Upper lobe of right lung (tissue), 1 donor: ENCODE results near the gene KDM4C. TPM values are rescaled to one million over a fixed set of nuclear protein-coding genes. Genes with fewer than 3 reads are reported as not detected.

Experiments used
- ATAC-seq: fragments of 200-7000 bp; cut with Tn5 transposase; one replicate; pipeline ENCODE4 v1.9.1; 2020; ENCODE audit warnings: mild to moderate bottlenecking, moderate library complexity
- DNase-seq: peaks from one replicate; pipeline ENCODE4 v3.0.0-alpha.2; 2020
- H3K27ac ChIP-seq: fragments of 200-600 bp; one replicate; pipeline ENCODE4 v1.8.0; 2022
- H3K27me3 ChIP-seq: fragments of 200-600 bp; one replicate; pipeline ENCODE4 v1.8.0; 2022; ENCODE audit warnings: mild to moderate bottlenecking
- H3K36me3 ChIP-seq: fragments of 200-600 bp; one replicate; pipeline ENCODE4 v1.8.0; 2022
- H3K4me1 ChIP-seq: fragments of 200-600 bp; one replicate; pipeline ENCODE4 v1.8.0; 2022
- H3K4me3 ChIP-seq: fragments of 200-600 bp; one replicate; pipeline ENCODE4 v1.8.0; 2022; ENCODE audit warnings: mild to moderate bottlenecking
- H3K9me3 ChIP-seq: fragments of 200-600 bp; one replicate; pipeline ENCODE4 v1.8.0; 2022
- CTCF ChIP-seq: fragments of 200-600 bp; IDR thresholded peaks from one replicate; pipeline ENCODE4 v1.8.0; 2022; ENCODE audit warnings: antibody characterized with exemption
- intact Hi-C: fragments of 100-400 bp; cut with DNase I; formaldehyde crosslinking; loops from one replicate; pipeline ENCODE4 v1.11.0; 2022
- total RNA-seq: library from RNA; stranded (reverse); fragmentation: NEBNext Ultra II Directional; extraction: Animal tissue kit (Norgen Biotek cat#: 25700); gene quantifications from one replicate; pipeline ENCODE4 v1.2.1, GENCODE V29; 2021
- donor health status: DM: no; HTN: yes; CAD: no; lungs with severe emphysema.

KDM4C gene
- total RNA-seq, 1 donor from 2014 or later: 37.2 TPM

GRCh38 chr9:6819112-6819511 lies 61.3 kb downstream of the KDM4C start:
- no peak for TF ChIP-seq CTCF
- no peak overlapping the region for H3K27ac ChIP-seq
- intact Hi-C loops: no loop called here
- H3K4me3 ChIP-seq: no peak overlapping the region
- no peaks in the 10 kb centered on the region for H3K27me3 ChIP-seq
- H3K4me1 ChIP-seq: no peaks in the 10 kb centered on the region
- H3K9me3 ChIP-seq: no peaks in the 10 kb centered on the region
- DNase-seq (no peak), ATAC-seq (no peak)
- peaks cover 25% of the 10 kb centered on the region for H3K36me3 ChIP-seq

- no peak overlapping the region for H3K4me3 ChIP-seq
- no peak for TF ChIP-seq CTCF
- H3K36me3 ChIP-seq: peaks cover 25% of the 10 kb centered on the region
- no peak overlapping the region for H3K27ac ChIP-seq
- intact Hi-C loops: no loop called here
- no peaks in the 10 kb centered on the region for H3K9me3 ChIP-seq
- no peak for ATAC-seq
- no peak for DNase-seq
- no peaks in the 10 kb centered on the region for H3K4me1 ChIP-seq
- H3K27me3 ChIP-seq: no peaks in the 10 kb centered on the region
Measured at GRCh38 chr9:6819529-6819928, 61.8 kb downstream of the KDM4C start.

GRCh38 chr9:6822696-6823095 lies 64.9 kb downstream of the KDM4C start:
- Histone ChIP-seq H3K4me1 (no peaks in the 10 kb centered on the region), H3K4me3 (no peak overlapping the region), H3K9me3 (no peaks in the 10 kb centered on the region), H3K36me3 (peaks cover 18% of the 10 kb centered on the region), H3K27me3 (no peaks in the 10 kb centered on the region), H3K27ac (no peak overlapping the region)
- no peak for TF ChIP-seq CTCF
- intact Hi-C loops: no loop called here
- DNase-seq: no peak
- ATAC-seq: no peak

- DNase-seq (no peak), ATAC-seq (no peak)
- intact Hi-C loops: no loop called here
- Histone ChIP-seq H3K4me1 (no peaks in the 10 kb centered on the region), H3K27me3 (no peaks in the 10 kb centered on the region), H3K4me3 (no peak overlapping the region), H3K36me3 (peaks cover 18% of the 10 kb centered on the region), H3K27ac (no peak overlapping the region), H3K9me3 (no peaks in the 10 kb centered on the region)
- peak; percentile 51 for TF ChIP-seq CTCF
Measured at GRCh38 chr9:6827439-6828145, 69.8 kb downstream of the KDM4C start.

- no peaks in the 10 kb centered on the region for H3K9me3 ChIP-seq
- DNase-seq (no peak), ATAC-seq (no peak)
- no peak overlapping the region for H3K4me3 ChIP-seq
- H3K27ac ChIP-seq: no peak overlapping the region
- no peaks in the 10 kb centered on the region for H3K4me1 ChIP-seq
- no peaks in the 10 kb centered on the region for H3K27me3 ChIP-seq
- TF ChIP-seq CTCF: no peak
- intact Hi-C loops: no loop called here
- peaks cover 6% of the 10 kb centered on the region for H3K36me3 ChIP-seq
Measured at GRCh38 chr9:6829027-6829426, 71.3 kb downstream of the KDM4C start.

- no peak overlapping the region for H3K4me3 ChIP-seq
- no peaks in the 10 kb centered on the region for H3K27me3 ChIP-seq
- H3K4me1 ChIP-seq: no peaks in the 10 kb centered on the region
- no peak for ATAC-seq
- H3K9me3 ChIP-seq: no peaks in the 10 kb centered on the region
- intact Hi-C loops: no loop called here
- DNase-seq: no peak
- no peak overlapping the region for H3K27ac ChIP-seq
- no peak for TF ChIP-seq CTCF
- H3K36me3 ChIP-seq: peaks cover 8% of the 10 kb centered on the region
Measured at GRCh38 chr9:6829536-6829935, 71.8 kb downstream of the KDM4C start.
